ENCODE data around the gene OR2G3.

OR2G3 gene

DNA sequence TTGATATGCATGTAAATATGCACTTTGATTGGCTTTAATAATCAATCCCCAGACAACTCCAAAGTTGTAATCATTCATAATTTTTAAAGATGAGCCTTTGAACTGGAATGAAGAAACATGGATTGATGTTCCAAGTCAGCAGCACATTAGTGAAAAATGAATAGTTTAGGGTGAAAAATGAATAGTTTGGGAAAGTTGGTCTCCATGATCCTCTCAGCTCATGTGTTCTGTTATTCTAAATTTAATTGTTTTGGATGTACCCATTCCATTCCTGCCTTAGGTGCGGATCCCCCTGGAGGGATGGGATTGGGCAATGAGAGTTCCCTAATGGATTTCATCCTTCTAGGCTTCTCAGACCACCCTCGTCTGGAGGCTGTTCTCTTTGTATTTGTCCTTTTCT, at the start of gene OR2G3:
Gene OR2G3, plus strand, starts transcription at position 301 of the 400 bp plus-strand sequence. Its CDS starts 0 bp downstream, at position 301.
- no peak for DNase-seq

DNA sequence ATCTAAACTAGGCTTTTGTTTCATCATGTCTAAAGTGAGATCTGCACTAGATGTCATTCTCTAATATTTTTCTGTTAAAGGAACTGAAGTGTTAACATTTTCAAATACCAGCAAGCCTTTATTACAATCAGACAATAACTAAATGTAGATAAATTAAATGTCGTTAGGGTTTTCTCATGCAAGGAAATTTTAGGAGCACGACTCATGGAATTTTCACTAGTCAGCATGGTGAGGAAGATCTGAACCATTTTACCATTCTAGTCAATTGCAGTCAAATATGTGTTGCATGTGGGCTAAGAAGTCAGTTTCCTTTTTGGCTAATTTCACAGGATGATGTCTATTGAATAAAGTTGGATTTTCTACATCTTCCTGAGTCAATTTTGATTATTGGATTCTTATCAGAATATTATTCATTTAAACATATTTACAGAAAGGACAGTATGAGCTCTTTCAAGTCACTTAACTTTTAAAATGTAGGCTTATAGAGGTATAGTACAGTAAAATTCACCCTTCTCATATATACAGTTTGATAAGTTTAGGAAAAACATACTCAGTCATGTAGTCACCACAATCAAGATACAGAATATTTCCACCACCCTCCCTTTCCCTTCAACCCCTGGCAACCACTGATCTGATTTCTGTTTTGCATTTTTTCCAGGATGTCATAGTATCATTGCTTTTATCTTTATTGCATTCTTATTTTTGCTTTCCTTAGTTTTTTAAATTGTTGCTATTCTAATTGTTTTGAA, 47.3 kb upstream of the OR2G3 start:
- no peak for DNase-seq

DNA sequence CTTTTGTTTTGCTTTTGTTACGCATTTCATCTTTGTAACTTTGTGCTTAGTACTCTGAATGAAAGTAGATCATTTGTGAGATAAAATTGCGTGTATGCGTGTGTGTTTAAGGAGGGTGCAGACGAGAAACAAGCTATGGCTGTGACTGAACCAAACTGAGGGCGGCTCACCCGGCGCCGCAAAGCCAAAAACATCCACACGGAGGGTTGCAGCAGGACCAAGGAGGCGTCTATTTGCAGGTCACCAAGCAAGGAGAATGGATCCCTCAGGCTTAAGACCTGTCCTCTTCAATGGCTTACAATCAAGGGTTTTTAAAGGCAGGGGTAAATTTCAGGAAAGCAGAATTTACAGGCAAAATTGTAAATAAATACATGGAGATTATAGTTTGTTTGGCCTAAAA, 43.7 kb upstream of the OR2G3 start:
- no peak for DNase-seq

DNA sequence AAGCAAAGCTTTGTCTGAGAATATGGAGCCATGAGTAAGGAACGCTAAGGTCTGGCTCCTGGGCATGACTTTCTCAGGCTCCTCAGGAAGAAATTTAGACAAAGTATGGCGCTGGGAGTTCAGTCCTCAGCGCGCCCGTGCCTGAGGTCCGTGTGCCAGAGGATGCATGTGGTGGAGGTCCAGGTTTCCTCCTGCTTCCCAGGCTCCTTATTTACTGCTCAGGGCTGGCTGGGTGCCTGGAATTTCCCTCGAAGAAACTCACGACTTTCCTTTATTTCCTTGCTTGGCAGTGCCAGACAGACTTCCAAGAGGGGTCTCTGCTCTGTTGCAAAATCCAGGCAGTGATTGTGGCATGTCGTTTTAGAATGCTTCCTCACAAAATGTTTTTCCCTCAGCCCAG, 43.2 kb upstream of the OR2G3 start:
- DNase-seq = no peak

DNA sequence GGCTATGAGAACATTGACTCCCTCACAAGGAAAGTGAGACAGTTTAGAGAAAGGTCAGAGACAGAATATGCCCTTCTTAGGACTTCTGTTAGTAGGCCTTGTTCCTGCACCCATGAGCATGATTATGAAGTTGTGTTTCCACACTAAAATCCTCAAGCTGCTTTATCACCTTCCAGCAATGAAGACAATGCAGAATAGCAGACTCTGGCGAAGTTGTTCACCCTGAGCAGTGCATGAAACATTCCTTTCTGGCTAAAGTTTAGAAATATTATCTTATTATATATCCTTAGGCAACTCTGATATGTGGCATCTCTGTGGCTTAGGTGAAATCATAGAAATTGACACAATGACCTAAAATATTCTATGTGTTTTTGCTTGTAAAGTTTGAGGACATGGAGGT, 31.1 kb upstream of the OR2G3 start:
- no peak for DNase-seq

DNA sequence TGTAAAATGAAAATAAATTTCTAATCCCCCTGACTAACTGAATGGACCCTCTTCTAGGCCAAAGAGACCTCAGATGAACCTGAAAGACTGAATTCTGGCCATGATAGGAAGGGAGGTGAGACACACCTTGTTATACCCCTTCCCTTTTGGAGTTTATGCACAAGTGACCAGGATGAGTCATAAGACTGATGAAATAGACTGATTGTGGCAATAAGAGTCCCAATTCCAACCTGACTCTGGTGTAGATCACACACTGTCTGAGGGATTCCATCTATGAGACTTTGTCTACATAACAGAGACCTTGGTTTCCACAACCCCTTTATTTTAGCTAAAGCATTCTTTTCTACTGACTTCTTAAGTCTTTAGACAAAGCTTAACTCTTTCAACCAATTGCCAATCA, 30.7 kb upstream of the OR2G3 start:
- no peak for DNase-seq

DNA sequence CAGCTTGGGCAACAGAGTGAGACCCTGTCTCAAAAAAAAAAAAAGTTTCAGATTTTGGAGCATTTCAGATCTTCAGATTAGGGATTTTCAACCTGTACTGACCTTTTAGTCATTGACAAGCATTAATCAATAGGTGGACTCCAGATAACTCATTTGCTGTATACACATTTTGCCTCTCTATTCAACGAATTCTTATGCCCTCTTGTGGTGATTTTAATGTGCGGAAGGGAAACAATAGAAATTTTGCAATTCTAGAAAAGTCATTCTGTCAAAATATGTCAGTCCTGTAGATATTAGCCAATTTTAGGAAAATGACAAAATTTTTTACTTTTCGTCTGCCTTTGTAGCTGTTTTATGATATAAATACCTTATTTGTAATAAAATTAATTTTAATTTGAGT, 28.9 kb upstream of the OR2G3 start:
- no peak for DNase-seq

DNA sequence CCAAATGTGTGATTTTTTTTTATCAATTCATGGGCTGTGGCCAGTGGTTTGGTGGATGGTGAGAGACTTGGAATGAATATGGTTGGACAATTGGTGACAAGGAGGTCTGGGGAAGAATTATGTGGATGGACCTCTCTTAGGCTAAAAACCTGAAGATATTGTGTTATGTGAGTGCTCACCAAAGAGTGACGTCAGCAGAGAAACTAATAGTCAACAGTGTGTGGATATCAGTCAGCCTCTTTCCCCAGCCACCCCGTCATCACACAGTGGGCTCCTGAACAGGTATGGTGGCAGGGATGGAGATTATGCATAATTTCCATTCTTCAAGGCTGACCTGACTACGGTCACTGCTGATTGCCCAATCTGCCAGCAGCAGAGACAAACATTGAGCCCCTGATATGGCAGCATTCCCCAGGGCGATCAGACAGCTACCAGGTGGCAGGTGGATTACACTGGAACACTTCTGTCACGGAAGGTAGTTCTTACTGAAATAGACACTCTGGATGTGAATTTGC, 26.4 kb upstream of the OR2G3 start:
- DNase-seq = no peak

DNA sequence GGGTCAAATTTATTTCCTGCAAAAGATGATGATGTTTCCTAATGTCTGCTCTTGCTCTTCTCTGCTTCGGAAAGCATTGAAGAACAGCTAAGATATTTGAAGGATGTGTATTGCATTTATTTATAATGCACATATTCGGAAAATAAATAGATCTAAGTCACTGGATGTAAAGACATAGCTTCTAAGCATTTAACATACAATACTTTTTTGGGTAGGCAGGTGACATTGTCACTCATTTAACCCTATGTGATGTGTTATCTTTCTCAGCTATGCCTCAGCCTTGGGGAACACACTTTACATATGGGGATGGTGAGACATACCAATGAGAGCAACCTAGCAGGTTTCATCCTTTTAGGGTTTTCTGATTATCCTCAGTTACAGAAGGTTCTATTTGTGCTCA, 17.3 kb upstream of the OR2G3 start, which contains the start of gene OR2G2:
Gene OR2G2, plus strand, starts transcription at position 301 of the 400 bp plus-strand sequence. Its CDS starts 0 bp downstream, at position 301.
- DNase-seq = no peak

DNA sequence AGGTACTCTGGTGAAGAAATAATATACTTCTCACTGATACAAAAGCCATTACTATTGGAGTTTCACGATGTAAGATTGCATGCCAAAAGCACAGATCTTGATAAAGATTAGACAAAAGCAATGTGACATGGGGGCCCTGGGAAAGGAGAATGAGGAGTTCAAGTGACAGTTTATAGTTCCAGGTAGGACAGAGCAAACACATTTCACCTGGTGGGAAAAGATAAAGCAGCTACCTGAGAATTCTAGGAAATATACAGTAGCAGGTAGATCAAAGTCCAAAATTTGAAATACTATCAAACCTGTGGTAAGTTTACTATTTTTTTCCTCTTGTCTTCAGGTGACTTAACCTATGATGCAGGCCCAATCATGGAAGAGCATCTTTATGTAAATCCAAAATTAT, 8.0 kb downstream of the OR2G3 start:
- DNase-seq = no peak

DNA sequence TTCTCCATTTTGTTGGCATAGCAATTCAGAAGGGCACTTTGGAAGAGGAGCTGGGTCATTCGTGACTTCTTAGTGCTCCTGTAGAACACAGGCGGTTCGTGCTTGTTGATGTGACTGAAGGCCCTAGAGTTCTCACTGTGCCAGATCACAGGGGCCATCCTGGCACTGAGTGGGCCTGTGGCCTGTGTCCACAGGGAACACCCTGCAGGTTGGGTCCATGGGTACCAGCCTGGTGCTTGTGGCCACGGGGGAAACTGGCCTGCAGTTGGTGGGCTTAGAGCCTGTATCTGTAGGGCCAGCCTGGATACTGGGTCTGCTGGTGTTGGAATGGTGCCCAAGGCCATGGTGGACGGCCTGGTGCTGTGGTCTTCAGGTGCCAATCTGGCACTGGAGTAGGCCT, 9.2 kb downstream of the OR2G3 start:
- DNase-seq = no peak

DNA sequence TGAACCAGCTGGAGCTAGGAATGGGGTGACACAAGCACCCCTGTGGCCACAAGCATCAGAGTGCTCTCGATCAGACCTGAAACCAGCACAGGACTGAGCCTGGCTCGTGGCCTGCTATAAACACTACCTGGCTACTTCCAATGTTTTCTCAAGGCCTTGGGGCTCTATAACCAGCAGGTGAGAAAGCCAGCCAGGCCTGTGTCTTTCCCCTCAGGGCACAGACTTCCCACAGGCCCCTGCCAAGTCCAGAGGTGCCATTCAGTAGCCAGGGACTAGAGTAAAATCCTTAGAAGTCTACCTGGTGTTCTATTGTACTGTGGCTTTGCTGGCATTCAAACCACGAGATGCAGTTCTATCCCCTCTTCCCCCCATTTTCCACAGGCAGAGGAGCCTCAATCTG, 22.6 kb downstream of the OR2G3 start:
- DNase-seq = no peak

DNA sequence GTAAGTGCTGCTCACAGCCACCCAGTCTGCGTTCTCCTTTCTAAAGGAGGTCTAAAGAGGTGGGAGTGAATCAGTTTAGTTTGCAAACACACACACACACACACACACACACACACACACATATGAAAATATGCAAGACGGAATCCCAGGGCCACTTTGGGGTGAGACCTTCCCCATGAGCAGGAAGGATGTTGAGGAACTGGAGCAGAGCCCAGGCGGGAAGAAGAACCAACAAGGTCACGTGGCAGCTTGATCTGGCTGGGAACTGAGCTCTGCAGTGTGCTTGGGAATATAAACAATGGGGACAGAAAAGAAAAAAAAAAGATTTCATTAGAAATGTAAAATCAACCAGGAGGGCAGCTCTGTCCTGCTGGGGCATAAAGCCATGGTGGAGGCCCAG, 32.6 kb downstream of the OR2G3 start:
- no peak for DNase-seq

DNA sequence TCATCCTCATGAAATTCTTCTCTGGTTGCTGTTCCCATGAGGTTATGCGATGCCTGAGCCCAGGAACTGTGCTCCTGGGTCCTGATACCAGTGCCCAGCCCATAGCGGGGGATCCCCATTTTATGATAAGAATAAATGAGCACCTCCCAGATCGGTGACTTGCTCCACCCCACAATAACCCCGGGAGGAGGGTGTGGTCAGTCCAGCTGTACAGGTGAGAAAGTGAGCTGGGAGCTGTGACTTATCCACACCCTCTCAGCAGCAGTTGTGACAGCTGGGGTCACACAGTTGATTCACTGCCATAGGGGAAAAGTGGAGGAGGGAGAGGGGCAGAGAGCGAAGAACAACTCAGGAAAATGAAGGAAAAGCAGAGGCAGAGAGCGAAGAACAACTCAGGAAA, 33.4 kb downstream of the OR2G3 start:
- DNase-seq = no peak

DNA sequence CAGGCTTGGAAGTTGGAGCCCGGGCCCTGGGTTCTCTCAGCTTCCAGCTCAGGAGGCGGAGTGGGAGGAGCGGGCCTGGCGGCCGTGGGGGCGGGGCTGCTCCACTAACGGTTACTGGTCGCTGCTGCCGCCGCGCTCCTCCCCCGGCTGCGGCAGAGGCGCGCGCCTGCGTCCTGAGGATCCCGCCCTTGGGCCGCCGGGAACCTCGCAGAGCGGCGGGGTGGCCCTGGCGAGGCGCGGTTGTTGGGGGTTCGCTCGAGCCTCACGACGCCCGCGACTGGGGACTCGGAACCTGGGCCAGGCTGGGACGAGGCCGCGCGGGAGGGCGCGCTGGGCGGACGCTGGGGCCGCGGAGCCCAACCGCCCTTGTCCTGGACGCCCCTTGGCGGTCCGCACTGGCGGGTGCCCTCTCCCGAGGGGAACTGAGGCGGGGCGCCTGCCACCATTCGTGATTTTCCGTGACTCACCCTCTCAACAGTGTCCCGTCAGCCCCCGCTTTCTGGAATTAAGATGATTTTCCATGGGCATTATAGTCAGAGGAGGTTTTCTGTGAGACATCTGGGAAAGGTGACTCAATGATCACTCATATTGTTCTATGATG, 34.1 kb downstream of the OR2G3 start:
- peak; percentile 58 for DNase-seq

DNA sequence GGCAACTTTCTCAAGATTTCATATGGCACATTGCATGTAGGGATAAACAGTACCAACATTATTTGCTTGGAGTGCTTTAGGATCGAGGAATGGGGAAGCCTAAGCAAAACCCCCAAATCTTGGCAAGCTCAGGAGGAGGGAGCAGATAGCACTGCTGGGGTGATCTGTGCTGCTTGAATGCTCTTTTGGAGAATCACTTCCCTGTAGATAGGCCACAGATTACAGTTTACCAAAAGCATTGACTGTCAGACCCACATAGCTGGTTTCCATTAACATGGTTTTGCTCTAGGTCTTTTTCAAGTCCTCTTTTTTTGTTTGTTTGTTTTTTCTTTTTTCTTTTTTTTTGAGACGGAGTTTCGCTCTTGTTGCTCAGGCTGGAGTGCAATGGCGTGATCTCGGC, 37.4 kb downstream of the OR2G3 start:
- no peak for DNase-seq

DNA sequence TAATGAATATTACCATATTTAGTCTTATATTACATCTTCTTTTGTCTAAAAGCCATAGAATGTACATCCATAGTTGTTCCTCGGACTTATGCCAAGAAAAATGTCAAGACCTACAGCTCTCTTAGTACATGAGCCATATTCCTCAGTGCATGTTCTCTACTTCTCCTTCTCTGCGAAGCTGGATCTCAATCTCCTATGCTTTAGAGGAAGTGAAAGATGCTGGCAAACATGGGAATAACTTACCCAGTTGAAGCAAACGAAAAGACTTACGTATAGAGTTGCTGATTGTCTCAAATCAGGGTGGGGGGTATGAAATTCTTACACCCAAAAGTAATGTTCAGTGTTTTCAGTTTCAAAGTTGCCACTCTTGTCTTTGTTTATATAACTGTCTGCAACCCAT, 41.5 kb downstream of the OR2G3 start:
- no peak for DNase-seq

DNA sequence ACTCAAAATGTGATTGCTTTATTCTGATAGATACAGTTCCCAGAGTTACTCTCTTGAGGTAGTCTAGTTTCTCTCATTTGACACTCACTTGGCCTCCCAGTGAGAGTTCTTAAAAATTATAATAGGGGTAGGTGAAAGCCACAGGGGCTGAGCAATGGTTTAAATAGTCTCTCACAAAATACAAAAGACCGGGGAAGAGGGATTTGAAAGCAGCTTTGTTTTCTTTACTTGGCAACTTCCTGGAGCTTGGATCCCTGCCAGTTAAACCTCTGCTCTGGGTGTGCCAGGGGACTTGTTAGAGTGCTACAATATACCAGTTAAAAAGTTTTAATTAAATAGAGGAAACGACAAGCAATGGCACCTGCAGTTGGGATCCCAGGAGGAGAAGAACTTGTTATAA, 42.5 kb downstream of the OR2G3 start:
- peak; percentile 16 for DNase-seq

DNA sequence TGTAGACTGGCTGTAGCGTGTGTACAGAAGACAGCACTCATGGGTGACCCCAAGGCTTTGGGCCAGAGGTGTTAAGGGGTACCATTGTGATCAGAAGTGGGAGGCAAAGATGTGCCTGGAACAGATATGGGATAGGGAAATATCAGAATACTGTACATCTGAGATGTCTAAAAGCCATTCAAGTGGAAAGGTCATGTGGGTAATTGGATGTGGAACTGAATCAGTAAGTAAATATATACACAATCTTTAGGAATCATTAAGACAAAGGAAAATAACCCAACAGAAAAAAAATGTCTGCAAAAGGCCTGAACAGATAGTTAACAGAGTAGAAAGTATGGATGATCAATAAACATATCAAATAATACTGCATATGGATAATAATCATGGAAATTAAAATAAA, 47.7 kb downstream of the OR2G3 start:
- DNase-seq = no peak

Data from NCI-H748 treated with DMSO at 0.1 percent for 48 hours (cell line).